HG02943 (cell line): Measurements from ENCODE around the gene CABLES1.

Experiments used
- ATAC-seq: cut with Tn5 transposase; IDR thresholded peaks from one replicate; pipeline ENCODE4 v1.9.1; 2021; ENCODE audit warnings: mild to moderate bottlenecking, low read depth, moderate library complexity; ENCODE audit not compliant: unreplicated experiment

Gene CABLES1

GRCh38 chr18:23238152-23238531 lies 102.9 kb downstream of the CABLES1 start:
- no peak for ATAC-seq

- no peak for ATAC-seq
Measured at GRCh38 chr18:23238651-23239349, 103.5 kb downstream of the CABLES1 start.

- no peak for ATAC-seq
Measured at GRCh38 chr18:23239350-23239692, 104.0 kb downstream of the CABLES1 start.

GRCh38 chr18:23239885-23240608 lies 104.8 kb downstream of the CABLES1 start:
- ATAC-seq: no peak

GRCh38 chr18:23240609-23240930 lies 105.3 kb downstream of the CABLES1 start:
- no peak for ATAC-seq

- ATAC-seq: peak; percentile 87
Measured at GRCh38 chr18:23241833-23242496, 106.7 kb downstream of the CABLES1 start.

- ATAC-seq: no peak
Measured at GRCh38 chr18:23243178-23243577, 107.9 kb downstream of the CABLES1 start.

- ATAC-seq: no peak
Measured at GRCh38 chr18:23243816-23244215, 108.5 kb downstream of the CABLES1 start.

- ATAC-seq: no peak
Measured at GRCh38 chr18:23244401-23244800, 109.1 kb downstream of the CABLES1 start.

GRCh38 chr18:23245461-23245860 lies 110.2 kb downstream of the CABLES1 start:
- no peak for ATAC-seq

GRCh38 chr18:23247331-23247730 lies 112.0 kb downstream of the CABLES1 start:
- no peak for ATAC-seq

GRCh38 chr18:23247896-23248295 lies 112.6 kb downstream of the CABLES1 start:
- no peak for ATAC-seq

GRCh38 chr18:23248826-23249225 lies 113.5 kb downstream of the CABLES1 start:
- ATAC-seq: no peak

GRCh38 chr18:23249348-23249747 lies 114.1 kb downstream of the CABLES1 start:
- no peak for ATAC-seq

GRCh38 chr18:23250893-23251656 lies 115.8 kb downstream of the CABLES1 start:
- ATAC-seq: no peak

GRCh38 chr18:23253630-23254029 lies 118.3 kb downstream of the CABLES1 start:
- ATAC-seq: no peak

GRCh38 chr18:23257137-23257536 lies 121.9 kb downstream of the CABLES1 start:
- ATAC-seq: no peak

GRCh38 chr18:23257686-23258565 lies 122.6 kb downstream of the CABLES1 start:
- no peak for ATAC-seq

- no peak for ATAC-seq
Measured at GRCh38 chr18:23258566-23259469, 123.5 kb downstream of the CABLES1 start.
